PC-9 (cell line): Measurements from ENCODE around the gene LMX1A.

ENCODE experiments used
- CTCF ChIP-seq: fragments of 200-600 bp; sonication (generic); conservative IDR thresholded peaks from 2 replicates; pipeline ENCODE4 v1.6.1; 2017; ENCODE audit warnings: mixed run types, antibody characterized with exemption, mild to moderate bottlenecking, moderate library complexity
- EZH2 ChIP-seq: fragments of 200-600 bp; sonication (generic); IDR thresholded peaks from 2 replicates; pipeline ENCODE4 v1.8.0; 2017; ENCODE audit warnings: antibody characterized with exemption, low read depth

GRCh38 chr1:165287781-165288180 is 68.7 kb downstream of the LMX1A start:
- TF ChIP-seq CTCF (no peak), EZH2 (no peak)
